Fibroblast of upper back skin (primary cell): Measurements from ENCODE around the gene NSF.
"Not testable (repeated sequence)": the region's sequence is repeated elsewhere in the genome, so short reads cannot be mapped to it uniquely, and the experiment has no call there.

ENCODE experiments used
- DNase-seq: peaks from one replicate; pipeline ENCODE4 v3.0.0-alpha.2; 2013

NSF gene

DNA sequence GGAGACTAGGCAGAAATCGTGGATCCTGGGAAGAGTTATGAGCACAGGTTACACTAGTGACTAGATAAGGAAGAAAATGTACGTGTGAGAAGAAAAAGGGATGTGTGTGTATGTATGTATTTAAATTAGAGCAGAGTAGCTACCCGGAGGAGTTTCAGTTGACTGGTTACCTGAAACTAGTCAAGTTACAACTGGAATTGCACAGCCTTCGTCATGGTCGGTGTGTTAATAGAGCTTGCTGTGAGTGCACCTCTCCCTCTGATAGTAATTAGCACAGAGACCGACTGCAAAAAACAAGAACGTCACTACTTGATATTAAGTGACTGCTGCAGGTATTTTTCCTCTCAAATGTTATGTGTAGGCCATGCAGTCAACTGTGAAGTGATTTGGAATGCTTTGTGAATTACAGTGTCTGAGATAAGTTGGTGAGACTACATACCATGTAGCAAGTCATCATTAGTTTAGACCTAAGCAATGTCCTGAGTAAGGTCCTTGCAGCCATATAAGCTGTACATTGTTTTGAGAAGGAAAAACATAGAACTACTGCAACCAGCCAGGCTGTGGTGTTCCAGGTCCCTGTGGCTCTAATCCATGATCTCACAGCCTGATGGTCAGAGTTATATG is 132.3 kb downstream of the NSF start:
- no peak for DNase-seq

DNA sequence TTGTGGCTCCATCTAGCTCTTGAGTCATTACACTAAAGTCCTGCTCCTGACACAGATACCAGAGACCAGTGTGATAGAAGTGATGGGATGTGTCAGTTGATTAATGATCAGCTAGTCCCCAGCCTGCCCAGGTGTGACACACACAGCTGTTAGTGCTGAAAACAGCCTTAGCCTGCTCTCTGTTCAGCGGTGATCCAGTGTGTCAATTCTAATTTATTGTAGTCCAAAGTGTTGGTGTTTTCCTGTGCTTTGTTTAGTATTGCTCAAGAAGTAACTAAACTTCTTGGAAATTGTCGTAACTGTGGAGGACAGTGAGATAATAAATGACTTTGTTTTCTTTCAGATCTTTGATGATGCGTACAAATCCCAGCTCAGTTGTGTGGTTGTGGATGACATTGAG is 135.7 kb downstream of the NSF start:
- no peak for DNase-seq

DNA sequence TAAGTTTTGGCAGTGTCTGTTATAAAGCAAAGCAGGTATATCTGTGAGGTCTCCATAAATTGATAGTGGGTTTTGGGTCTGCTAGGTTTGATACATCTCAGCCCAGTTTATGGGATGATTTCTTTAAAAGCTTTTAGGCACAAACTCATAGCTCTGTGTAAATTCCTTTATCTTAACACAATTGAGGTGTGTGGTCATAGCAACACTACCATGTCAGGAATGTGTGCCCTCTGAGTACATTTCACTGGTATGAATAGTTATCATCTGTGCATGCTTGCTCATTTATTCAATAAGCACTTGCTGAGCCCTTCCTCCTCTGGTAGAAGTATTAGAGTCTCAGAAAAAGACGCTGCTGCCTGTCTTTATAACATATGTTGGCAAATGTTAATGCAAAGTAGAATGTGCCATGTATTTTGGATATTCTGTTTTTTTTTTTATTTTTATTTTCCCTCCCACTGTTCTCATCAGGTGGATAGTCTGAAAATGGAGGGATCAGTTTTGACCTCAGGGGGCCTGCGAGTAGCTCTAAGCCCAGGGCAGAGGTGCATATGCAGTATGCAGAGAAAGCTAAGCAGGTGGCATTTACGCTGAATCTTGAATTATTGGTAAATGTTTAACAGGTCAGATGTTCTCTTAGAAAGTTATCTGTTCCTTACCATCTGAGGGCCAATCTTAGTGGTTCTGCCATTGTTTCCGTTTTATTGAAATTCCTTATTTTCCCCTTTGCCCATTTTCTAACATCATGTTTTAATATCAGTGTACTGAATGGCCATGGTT is 137.3 kb downstream of the NSF start:
- DNase-seq = peak; percentile 83

DNA sequence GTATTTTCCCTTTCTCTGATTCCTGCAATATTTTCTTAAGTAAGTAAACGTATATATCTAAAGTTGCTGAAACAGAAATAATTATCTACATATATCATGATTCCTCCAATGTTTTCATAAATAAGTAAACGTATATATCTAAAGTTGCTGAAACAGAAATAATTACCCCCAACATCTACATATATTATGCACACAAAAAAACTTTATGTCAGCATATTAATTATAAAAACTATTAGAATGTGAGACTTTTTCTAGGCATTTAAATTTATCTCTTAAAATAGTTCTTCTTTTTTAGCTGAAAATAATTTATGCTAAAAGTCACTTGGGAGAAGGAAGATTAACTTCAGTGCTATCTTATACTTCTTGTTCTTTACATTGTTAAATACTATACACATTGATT is 139.6 kb downstream of the NSF start:
- DNase-seq = no peak

DNA sequence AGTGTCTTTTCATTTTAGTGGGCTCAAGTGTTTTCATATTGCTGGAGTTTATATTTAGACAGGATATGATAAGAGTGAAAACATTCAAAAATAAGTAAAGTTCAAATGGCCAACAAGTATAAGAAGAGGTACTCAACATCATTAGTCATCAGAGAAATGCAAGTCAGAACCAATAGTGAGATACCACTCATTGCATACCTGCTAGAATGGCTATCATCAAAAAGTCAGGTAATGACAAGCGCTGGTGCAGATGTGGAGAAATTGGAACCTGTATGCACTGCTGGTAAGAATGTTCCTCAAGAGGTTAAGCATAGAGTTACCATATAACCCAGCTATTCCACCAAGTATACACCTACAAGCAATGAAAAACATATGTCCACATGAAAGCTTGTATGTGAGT is 140.2 kb downstream of the NSF start:
- DNase-seq = no peak

DNA sequence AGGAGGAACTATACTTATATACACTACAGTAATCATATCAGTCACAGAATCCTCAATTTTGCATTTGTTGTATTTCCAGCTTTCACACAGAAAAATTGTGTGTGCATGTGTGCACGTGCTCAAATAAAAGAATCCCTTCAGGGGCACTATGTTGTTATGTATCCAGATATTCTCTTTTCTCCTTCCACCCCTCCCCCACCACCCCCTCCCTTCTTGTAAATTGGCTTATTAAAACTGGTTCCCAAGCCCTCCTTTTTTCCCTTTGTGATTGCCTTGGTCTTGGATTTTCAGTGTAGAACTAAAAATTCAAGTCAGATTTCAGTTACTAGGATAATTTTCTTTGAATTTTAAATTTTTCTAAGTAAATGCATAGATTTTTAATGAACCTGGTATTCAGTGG is 141.7 kb downstream of the NSF start:
- no peak for DNase-seq

DNA sequence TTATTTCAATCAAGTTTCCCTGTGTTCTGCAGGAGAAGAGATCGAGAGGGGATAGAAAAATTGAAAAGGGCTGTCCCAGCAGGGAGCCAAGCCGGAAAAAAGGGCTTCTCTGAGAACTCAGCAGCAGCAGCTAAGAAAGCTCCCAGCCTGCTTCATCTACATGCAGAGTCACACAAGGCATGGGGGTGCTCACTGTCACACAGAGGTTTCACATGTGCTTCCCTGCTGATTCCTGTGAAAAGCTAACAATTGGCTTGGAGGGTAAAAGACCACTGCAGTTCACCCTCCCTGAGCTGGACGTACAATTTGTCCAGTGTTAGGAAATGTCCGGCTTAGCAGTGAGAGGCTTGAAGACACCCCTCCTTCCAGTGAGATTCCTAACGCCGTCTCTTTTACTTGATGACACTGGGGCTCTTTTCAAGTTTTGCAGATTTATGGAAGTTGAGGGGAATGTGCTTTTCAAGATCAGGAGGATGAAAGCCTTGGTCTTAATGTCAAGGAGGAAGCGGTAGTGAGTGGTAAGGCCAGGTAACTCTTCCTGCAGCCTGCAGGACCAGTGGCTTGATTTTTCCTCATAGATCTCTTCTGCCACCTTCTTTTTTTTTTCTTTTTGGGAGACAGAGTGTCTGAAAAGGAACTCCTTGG is 142.4 kb downstream of the NSF start:
- peak; percentile 34 for DNase-seq

DNA sequence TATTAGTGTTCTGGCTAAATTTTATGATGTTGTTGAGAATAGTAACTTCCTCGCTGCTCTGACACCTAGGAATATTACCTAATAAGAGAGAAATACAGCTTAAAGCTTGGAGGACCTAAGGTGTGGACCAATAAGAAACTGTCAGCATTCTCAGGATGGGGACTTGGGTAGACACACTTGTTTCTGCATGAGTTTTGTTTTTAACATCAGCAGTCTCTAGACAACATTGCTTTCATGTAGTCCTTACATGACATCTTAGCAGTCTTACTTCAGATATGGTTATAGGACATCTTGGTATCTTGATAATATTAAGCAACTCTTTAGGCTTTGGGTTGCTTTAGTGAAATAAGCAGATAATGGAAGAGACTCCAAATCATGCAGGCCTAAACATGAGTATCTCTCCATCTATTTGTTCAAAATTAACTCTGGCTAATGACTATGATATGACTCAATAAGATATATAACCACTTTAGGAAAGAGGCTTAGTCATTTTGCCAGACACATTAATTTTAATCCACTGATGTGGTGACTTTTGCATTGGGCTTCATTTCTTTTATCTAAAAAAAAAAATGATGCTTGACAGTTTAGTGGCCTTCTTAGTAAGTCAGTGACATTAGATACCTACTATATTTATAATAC is 143.5 kb downstream of the NSF start:
- peak; percentile 60 for DNase-seq

DNA sequence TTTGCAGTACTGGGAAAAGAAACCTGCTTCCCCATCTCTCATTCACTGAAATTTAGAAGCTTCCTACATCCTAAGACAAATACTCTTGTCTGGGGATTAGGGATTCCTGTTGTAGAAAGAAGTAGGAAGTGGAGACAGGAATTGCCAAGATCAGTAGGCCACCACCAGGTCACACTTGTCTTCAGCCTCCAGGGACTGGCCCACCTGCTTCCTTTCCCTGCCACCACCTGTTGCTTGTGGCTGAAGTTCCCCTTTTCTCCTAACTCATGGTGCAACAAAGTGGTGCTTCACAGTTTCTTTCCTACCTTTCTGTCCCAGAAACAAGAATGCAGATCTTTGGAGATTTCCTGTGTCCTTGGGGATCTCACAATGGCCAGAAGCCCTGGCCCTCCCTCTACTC is 145.6 kb downstream of the NSF start:
- DNase-seq = no peak

DNA sequence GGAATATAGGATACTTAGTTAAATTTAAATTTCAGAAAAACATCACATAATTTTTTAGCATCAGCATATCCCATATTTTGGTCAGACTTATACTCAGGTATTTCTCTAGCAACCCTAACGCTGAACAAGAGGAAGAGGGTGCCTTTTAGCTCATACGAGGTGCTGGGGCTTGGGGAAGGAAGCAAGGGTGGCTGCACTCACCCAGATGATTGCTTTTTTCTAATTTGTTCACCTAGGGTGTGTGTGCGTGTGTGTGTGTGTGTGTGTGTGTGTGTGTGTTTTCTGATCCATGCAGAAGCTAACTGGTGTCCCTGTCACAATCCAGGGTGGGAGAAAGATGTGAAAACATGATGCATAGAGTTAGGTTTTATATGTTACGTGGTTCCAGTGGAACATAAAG is 146.9 kb downstream of the NSF start:
- DNase-seq = no peak

DNA sequence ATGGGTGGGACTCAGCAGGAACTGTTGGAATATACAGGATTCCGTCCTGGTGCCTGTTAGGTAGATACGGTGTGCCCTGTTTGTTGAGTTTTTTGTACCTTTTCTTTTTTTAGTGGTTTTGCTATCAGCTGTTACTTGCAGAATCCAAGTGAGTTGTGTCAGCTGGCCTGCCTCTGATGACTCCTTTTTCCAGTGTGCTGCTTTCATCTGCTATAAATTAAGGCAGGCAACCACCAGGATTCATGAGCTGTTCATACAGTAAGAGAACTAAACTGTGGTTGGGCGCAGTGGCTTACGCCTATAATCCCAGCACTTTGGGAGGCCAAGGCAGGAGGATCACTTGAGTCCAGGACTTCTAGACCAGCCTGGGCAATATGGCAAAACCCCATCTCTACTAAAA is 148.1 kb downstream of the NSF start:
- DNase-seq = peak; percentile 48

DNA sequence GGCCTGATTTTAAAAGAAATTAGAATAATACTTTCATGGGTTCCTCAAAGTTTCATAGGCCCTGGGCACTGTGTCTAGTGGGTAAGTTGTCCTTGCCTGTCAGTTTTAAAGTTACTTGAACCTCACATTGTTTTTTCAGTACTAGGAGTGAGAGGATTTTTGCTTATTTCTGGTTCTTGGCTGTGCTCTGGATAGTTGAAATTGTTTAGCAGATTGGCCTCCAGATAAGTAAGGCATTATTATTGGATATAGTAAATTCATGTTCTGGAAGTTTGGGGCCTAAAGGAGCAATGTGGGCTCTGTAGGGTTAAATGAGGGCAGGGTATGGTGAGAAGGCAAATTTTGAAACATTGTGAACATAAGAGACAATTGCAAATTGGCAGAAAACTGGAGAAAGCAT is 149.5 kb downstream of the NSF start:
- DNase-seq = no peak

DNA sequence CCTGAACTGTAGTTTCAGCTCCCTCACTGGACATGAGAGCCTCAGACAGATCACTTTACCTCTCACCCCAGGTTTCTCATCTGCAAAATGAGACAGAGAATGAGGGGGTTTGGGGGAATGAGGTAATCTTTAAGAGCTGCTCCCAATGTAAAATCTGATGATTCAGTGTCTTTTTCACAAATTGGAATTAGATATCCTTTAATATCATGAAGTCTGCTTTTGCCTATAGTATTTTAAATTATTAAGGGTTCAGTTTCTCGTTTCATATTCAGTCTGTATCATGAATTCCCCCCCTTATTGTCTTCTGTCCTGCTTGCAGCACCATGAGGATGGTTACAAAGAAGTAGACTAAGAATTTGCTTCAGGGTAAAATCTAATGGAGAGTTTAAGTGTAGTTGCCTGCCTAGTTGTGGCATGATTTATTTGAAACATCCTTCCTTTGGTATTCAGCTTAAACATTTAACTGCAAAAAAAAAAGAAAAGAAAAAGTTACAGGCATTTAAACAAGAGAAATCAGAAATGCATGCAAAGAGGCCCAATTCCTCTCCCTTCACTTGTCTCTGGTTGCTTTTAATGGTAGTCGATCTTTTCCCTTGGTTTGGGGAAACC is 150.8 kb downstream of the NSF start:
- no peak for DNase-seq

DNA sequence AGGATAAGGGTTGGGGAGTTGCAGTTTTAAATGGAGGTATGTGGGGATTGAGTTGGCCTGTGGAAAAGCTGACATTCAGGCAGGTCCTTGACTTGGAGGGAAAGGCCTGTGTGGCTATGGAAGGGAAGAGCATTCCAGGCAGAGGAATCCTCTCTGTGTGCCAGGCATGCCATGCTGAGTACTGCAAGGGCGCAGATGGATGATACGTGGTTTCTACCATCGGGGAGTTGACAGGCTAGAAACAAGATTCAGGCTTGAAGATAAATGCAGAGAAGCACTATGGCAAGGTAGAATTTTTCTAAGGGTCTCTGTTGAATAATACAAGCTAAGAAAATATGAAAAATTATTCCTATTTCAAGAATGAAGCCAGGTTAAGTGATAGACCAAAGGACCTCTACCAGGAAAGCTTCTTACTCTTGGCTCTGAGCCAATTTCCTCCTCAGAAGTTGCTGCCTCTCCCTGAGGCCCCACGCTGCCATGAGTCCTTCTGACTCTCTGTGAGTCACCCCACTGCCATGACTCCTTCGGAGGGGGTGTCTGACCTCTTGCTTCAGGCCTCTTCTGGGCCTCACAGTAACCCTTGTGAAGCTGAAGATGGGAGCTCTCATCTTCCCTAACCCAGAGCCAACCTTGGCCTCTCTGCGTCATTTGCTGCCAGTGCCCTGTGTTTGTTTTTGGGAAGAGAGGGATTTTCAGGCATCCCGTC is 152.2 kb downstream of the NSF start:
- peak; percentile 86 for DNase-seq

DNA sequence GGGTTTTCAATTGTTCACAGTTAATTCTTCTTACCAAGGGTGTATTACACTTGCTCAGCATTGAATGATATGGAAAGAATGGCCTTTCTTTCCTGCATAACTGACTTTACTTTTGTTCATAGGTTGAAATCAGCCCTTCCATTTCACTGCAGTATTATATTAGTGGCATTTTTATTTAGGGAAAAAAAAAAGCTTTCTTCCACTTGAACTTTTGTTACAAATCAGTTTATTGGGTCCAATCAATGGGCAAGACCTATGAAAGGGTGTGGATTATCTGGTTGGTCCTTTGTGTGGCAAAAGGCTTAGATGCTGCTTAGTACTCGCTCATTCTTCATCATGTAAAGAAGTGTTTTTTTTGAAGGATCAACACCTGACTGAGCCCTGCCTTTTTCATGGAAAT is 154.0 kb downstream of the NSF start:
- DNase-seq = no peak

DNA sequence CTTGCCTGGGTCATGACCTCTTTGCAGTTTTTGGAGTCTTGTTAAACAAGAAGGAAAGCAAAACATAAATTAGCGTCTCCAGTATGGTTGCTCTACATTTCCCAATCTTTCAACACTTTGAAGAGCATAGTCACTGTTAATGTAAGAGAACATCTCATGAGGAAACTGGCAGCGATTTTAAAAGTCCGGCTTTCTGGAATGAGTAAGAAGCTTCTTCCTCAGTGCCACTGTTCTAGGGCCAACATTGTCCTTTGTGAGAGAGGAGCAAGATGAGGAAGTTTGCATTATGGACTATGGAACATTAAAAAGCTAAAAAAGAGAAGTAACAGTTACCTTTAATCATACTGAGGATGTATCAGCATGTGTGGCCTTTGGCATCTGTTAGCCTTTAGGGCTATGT is 154.9 kb downstream of the NSF start:
- DNase-seq = no peak

DNA sequence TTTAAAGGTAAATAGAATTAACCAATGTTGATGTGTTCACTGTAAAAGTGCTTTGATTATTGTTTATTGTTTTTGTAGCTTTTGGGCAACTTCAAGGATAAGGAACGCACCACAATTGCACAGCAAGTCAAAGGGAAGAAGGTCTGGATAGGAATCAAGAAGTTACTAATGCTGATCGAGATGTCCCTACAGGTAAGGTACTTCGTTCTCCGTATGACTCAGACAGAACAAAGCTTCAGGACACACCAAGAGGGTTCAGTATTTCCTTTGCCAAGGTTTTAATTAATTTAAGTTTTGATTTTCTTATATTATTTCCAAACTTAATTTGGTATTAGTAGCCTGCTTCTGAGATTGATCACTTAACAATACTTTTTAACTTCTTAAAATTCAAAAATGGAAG is 161.0 kb downstream of the NSF start:
- no peak for DNase-seq

DNA sequence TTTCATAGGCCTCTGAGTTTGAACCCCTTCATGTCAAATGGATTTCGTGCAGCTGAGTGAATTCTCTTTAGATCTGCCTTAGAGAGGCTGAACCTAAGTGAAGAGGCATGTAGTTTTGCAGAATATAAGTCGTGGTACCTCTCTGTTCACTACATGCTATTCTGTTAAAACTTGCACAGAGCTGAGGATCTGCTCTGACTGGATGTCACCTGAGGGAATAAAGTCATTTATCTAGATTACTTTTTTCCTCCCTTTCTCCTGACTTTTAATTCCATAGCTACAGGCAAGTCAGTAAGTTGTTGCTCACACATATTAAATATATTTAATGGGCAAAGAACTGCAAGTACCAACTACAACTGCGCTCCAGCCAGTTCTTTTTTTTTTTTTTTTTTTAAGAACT is 163.3 kb downstream of the NSF start:
- no peak for DNase-seq

DNA sequence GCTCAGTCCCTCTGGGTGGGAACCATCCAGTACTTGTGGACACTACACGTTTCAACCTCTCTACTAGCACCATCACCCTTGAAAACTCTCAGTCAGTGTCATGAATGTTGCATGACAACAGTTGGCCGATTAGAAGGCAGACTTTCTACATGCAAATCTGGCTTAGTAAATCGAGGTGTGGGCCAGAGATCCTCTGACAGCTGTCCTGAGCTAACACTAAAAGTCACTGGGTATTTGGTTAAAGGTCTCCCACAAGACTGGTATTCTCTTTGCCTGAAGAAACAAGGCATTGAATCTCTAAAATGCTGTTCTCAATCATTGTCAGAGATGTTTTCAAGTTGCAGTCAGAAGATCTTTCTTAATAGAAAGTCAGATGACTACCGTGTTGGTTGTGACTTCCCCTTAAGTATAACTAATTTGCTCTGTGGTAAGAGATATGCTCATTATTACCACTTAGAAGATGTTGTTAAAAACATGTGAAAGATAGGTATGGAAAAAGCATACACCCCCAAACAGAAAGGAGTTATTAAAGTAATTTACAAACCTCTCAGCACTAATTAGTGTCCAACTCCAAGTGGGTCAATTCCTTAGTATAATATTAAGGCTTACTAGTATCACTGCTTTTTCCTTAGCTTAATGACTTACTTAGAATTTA is 165.7 kb downstream of the NSF start:
- no peak for DNase-seq

DNA sequence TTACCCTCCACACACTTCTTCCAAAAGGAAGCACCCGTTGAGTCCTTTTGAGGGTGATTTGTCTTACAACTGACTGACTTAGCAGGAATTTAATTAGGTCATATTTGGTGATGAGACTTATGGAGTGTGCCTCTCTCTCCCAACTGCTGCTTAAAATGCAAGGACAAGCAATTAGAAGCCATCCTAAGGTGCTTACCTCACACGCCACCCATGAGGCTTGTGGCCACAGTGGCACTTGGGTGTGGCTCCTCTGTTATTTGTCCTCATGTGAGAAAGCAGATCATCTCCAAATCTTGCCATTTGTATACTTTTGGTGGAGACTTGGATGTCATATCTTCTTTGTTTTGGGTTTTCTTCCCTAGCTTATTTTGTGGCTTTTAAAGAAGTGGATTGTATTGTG is 166.4 kb downstream of the NSF start:
- no peak for DNase-seq

DNA sequence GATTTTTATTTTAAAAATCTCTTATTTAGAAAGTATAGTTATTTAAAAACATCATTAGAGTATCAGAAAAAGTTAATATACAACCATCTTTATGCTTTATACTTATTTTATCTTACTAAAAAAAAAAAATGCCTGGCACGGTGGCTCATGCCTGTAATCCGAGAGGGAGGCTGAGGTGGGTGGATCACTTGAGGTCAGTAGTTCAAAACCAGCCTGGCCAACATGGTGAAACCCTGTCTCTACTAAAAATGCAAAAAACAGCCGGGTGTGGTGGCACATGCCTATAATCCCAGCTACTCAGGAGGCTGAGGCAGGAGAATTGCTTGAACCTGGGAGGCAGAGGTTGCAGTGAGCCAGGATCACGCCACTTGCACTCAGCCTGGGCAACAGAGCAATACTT is 167.1 kb downstream of the NSF start:
- not testable (repeated sequence) for DNase-seq

DNA sequence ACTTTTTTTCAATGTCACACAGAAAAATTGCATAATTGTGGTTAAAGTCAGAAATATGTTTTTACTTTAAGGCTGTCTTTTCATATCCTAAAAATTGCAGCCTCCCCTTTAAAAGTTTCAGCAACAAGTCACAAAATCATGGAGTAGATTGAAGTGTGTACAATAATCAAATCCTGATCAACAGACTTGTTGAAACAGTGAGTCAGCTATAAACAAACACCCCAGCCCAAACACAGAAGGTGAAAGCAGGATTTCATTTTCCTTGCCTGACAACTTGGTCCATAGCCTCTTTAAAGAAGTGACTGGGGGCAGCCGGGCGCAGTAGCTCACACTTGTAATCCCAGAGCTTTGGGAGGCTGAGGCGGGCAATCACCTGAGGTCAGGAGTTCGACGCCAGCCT is 168.1 kb downstream of the NSF start:
- no peak for DNase-seq
